ENCODE measurements around the gene PIAS1. TPM values are rescaled to one million over a fixed set of nuclear protein-coding genes. Genes with fewer than 3 reads are reported as not detected.

Gene PIAS1
- total and polyA plus RNA-seq, 8 donors, result 10.6 to 29.0 (median 17.6) TPM

DNA sequence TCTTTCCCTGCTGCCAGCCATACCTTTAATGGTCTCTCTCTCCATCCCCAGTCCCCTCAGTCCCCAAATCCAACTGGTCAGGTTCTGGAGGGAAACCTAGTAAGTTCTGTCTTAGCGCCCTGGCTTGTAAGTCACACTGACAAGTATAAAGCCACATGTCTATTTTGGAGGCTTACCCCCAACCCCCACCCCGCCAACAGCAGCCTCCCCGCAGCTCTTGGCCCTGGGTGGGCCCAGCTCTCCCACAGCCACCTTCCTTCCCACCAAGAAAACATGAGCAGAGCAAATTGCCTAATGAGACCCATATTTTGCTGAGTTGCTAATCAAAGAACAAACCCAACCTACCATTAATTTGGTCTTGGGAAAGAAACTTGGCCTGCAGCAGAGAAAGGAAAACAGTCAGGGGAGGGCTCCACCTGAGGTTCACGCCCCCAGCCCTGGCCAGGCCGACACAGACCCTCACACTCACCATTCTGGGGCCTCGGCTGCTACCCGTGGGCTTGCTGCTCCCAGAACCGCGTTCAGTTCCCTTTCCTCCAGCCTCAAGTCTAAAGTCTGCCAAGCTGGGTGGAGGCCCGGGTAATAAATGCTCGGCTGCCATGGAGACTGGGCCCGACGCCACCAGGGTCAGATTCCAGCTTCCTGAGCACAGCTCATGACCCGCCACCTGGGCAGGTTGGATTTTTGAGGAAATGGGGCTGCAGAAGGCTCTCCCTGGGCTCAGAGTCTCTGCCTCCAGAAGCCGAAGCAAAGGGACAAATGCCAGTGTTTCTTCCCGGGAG, 150.9 kb downstream of the PIAS1 start, which contains the start of gene CALML4:
CALML4 (minus strand) TSS at position 557 of the 782 bp plus-strand sequence; CDS start at position 472, 85 bp downstream.
- TF ChIP-seq, protein P1, sequence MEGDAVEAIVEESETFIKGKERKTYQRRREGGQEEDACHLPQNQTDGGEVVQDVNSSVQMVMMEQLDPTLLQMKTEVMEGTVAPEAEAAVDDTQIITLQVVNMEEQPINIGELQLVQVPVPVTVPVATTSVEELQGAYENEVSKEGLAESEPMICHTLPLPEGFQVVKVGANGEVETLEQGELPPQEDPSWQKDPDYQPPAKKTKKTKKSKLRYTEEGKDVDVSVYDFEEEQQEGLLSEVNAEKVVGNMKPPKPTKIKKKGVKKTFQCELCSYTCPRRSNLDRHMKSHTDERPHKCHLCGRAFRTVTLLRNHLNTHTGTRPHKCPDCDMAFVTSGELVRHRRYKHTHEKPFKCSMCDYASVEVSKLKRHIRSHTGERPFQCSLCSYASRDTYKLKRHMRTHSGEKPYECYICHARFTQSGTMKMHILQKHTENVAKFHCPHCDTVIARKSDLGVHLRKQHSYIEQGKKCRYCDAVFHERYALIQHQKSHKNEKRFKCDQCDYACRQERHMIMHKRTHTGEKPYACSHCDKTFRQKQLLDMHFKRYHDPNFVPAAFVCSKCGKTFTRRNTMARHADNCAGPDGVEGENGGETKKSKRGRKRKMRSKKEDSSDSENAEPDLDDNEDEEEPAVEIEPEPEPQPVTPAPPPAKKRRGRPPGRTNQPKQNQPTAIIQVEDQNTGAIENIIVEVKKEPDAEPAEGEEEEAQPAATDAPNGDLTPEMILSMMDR (IDR thresholded peaks at IDR 0.05), result no peak
- FAIRE-seq, result no peak
- WGBS, 2 donors, result 19% methylated on average over 16 of the region's 16 CpGs
- Histone ChIP-seq H3K4me3 (peak within 1 kb of the TSS in 2 of 4 donors; percentile 17 to 30), H3K9me3 (no peaks in the 10 kb centered on the region), H3K27ac (peak within 1 kb of the TSS; percentile 68 to 76 (median 71)), H3K4me1 (peaks cover 7 to 17% (median 7%) of the 10 kb centered on the region in 3 donors), H3K27me3 (no peaks in the 10 kb centered on the region), H3K36me3 (no peaks in the 10 kb centered on the region)
- ATAC-seq, result peak; percentile 94 to 95 (median 94)
- intact Hi-C loops (cut with DNase I), result no loop called here
- DNase-seq, result peak; percentile 86 to 95 (median 90)

DNA sequence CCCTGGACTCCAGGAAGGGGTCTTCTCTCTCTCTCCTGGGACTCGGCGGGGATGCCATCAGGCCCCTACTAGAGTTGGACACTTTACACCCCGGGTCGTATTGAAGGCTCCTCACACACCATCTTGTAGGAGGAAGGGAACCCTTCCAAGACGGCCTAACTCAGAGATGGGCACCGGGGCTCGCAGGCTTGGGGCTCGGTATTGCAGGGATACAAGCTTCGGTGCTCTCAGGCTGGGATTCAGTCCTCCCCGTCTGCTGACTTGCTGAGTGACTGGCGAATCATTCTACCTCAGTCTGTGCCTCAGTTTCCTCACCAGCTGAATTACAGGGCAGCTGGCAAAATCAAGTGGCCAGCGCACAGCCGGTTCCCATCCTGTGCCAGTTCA, 151.4 kb downstream of the PIAS1 start:
- no peak for FAIRE-seq
- peaks cover 7 to 12% (median 7%) of the 10 kb centered on the region in 3 donors for H3K4me1 ChIP-seq
- 69 to 74% methylated on average over 13 of the region's 13 CpGs for WGBS, 2 donors
- H3K27ac ChIP-seq, result peak overlapping the region; percentile 68 to 76 (median 71)
- peak overlapping the region in 2 of 4 donors; percentile 17 to 30 for H3K4me3 ChIP-seq
- peak in 2 of 4 donors; percentile 10 to 14 for ATAC-seq
- no peaks in the 10 kb centered on the region for H3K9me3 ChIP-seq
- DNase-seq, result no peak
- H3K36me3 ChIP-seq, result no peaks in the 10 kb centered on the region
- H3K27me3 ChIP-seq, result no peaks in the 10 kb centered on the region
- TF ChIP-seq, protein P1 (IDR thresholded peaks at IDR 0.05), result no peak
- intact Hi-C loops (cut with DNase I), result no loop called here

DNA sequence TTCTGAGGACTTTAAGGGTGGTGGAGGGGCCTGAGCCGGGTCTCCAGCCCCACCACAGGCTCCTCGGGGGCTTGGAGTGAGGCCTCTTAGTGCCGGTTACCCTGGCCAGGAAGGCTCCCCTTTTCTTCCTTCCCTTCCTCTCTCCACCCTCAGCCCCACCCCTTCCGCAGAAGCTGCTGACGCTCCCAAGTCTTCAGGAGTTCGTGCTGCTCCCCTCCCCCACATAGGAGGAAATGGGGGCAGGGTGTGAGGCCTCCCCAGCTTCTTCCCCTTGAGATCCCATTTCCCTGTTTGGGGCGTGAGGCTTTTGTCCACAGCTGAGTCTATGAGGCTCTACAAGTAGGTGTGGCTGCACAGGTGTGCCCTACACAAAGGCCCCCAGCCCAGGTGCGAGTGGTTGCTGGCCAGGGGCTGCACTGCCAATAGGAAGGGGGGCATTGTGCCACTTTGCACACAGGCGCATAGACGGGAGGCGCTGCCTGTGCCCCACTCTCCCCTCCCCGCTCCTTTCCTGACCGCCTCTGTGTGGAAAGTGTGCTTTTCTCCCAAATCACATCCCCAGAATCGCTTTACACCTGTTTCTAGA, 151.9 kb downstream of the PIAS1 start:
- Histone ChIP-seq H3K4me3 (peak overlapping the region in 1 of 4 donors; percentile 30), H3K27ac (peak overlapping the region; percentile 68 to 76 (median 71)), H3K27me3 (no peaks in the 10 kb centered on the region), H3K9me3 (no peaks in the 10 kb centered on the region), H3K4me1 (peaks cover 7 to 12% (median 7%) of the 10 kb centered on the region in 3 donors), H3K36me3 (no peaks in the 10 kb centered on the region)
- no peak for FAIRE-seq
- TF ChIP-seq, protein P1 (IDR thresholded peaks at IDR 0.05), result no peak
- DNase-seq, result peak in 1 of 6 donors; percentile 58
- intact Hi-C loops (cut with DNase I), result no loop called here
- WGBS, 2 donors, result 74 to 80% methylated on average over 14 of the region's 14 CpGs
- peak in 3 of 4 donors; percentile 21 to 64 (median 51) for ATAC-seq

DNA sequence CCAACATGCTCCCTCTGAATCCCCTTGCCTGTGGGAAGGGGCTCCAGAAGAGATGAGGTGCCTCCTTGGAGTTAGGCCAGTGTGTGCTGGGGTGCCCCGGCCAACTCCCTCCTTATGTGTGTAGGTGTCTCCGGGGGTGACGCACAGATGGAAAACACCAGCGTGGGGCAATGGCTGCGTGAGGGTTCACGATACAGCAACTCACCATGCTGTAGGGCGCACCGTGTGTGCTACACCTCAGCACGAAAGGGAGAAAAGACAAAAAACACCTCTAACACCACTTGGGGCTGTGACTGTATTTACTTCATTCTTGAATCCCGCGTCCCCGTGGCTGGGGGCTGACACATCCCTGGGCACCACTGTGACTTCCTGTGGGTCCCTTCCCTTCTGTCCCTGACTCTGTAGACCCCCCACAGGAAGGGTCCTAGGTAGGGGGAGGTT, 152.6 kb downstream of the PIAS1 start:
- 90 to 93% methylated on average over 12 of the region's 12 CpGs for WGBS, 2 donors
- ATAC-seq, result no peak
- intact Hi-C loops (cut with DNase I), result no loop called here
- Histone ChIP-seq H3K36me3 (no peaks in the 10 kb centered on the region), H3K4me3 (no peak overlapping the region), H3K4me1 (peaks cover 7 to 12% (median 7%) of the 10 kb centered on the region in 3 donors), H3K9me3 (no peaks in the 10 kb centered on the region), H3K27me3 (no peaks in the 10 kb centered on the region), H3K27ac (no peak overlapping the region)
- TF ChIP-seq, protein P1 (IDR thresholded peaks at IDR 0.05), result no peak
- FAIRE-seq, result no peak
- DNase-seq, result peak in 1 of 6 donors; percentile 37
